Activated CD8-positive, alpha-beta memory T cell treated with anti-CD3 and anti-CD28 coated beads for 4 hours (primary cell): ENCODE measurements around the gene CLIC6.
"Not testable (repeated sequence)": the region's sequence is repeated elsewhere in the genome, so short reads cannot be mapped to it uniquely, and the experiment has no call there.

Experiments used
- DNase-seq, 2 donors: peaks; one replicate each; pipeline ENCODE4 v3.0.0-alpha.2; 2020; ENCODE audit warnings: low read depth in 2 of 2

The CLIC6 gene

DNA sequence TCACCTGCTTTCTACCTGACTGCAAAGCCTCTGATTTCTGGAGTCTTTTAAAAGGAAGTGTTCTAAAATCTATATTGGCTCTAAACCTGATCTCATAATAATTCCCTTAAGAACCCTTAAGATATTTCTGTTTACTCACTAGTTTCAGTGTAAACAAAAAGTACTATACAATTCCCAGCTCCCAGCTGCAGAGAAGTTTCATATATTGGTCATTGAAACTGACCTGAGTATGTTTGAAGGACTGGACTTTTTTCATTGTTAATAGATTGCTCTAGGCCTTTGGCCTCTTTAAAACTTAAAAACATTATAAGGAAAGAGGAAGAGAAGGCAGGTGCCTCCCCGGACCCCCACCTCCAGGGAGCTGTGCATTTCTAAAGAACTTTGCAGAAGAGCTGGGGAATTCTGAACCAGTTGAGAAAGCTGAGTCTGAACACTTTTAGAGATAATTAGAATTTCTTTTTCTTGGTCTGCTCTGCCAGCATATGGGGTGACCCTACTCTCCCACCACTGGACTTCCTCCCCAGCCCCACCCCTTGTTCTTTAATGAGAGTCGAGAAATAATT lies 23.7 kb downstream of the CLIC6 start:
- DNase-seq, result no peak

DNA sequence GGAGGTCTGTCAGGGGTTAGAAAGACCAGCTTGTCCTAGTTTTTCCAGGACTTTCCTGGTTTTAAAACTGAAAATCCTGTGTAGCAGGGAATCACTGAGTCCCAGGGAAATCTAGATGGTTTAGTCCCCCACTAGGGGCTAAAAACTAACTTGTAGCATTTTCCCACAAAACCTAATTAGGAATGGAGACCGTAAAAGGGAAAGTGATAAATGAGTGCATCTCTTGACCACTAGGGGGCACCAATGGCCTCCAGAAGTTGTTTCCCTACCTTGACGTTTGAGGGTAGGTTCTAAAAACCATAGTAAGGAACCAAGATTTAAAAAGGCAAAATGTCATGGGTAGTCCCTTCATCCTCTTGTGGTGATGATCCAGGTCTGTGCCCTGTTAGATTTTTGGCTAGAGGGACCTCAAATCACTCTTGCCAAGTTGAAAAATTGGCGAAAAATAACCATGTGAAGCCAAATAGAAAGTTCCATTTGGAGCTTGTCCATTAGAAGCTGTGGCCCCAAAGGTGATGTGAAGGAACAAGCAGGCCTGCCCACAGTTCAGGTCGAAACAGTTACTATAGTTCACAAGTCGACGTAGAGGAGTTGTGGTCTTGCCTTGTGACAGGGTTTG lies 24.5 kb downstream of the CLIC6 start:
- DNase-seq, result peak; percentile 8 to 12

DNA sequence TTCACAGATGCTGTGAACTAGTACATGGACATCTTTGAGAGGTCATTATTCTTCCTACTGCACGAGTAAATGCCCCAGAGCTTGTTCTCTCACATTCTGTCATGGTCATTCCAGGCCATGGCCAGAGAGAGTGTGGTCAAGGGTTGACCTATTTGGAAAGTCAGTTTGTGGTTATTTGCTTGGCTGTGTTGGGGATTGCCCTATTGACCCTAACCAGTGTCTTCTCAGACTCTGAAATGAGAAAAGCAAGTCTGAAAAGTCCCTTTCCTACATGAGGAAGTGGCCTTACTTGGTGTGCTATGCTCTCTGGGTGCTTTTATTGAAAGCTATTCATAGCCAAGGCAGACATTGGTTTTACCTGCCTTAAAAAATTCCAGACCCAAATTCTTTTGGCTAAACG lies 26.6 kb downstream of the CLIC6 start:
- no peak for DNase-seq

DNA sequence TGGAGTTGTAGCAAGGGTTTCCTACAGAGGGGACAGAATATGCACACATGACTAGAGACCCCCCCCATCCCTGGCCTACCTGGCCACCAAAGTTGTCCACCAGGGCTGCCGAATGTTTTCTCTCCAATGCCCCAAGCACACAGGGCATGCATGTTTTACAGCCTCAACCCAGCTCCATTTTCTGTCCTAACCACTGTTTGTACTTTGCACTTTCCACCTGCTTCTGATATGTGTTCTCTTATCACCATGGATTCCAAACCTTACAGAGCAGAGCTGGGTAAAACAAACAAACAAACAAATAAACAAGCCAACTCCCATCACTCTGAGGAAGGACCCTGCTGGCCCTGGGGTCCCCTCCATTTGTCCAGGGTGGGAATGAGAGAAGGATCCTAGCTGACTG lies 27.3 kb downstream of the CLIC6 start:
- DNase-seq, result no peak

DNA sequence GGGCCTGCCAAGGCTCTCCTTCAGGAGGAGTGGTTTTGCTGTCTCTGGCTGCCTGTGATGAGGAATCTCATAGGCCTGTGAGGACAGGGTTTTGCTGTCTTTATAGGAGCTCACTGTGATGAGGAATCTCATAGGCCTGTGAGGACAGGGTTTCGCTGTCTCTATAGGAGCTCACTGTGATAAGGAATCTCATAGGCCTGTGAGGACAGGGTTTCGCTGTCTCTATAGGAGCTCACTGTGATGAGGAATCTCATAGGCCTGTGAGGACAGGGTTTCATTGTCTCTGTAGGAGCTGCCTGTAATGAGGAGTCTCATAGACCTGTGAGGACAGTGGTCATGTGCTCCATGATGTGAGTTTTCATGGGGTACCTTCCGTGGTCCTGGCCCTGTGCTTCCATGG lies 29.0 kb downstream of the CLIC6 start:
- no peak for DNase-seq

DNA sequence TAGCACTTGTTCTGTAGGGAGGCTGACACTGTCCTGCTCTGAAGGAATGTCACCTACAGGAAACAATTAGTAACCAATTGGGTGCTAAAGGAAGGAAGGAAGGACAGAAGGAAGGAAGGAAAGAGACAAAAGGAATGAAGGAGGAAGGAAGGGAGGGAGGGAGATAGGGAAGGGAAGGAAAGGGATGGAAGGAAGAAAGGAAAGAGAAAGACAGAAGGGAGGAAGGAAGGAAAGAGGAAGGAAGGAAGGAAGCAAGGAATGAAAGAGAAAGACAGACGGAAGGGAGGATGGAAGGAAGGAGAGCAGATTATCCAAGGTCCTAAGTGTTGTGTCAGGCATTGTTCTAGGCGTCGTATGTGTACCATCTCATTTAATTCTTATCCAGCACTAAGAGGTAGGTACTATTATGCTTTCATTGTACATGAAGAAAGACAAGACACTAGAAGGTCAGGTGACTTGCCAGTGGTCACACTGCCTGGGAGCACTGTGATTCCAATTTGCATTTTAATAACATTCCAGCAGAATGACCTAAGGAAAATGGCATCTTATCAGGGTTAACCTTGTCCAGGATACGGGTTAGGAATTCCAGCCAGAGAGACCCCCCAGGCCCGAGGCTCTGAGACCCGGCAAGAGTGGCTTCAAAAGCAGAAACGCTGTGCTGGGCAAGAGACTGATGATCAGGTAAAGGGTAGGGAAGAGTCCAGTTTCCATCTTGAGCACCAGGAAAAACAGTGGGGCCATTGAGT lies 29.6 kb downstream of the CLIC6 start:
- DNase-seq, result no peak

DNA sequence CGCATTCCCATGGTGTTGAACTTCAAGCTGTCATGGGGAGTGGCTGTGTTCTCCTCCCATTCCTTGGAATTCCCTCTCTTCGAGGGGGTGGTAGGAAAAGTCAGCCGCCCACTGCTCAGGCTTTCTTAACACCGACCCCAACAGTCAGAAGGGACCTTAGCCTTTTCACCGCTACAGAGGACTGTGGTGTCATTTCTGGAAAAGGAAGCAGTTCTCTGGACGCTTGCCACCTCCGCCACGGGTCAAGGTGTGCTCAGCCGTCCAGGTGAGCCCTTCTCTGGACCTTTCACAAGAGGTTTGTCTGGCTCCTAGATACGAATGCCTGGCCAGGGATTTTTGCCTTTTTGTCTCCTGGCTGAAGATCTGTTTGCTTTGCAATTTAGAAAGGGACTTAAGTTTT lies 31.8 kb downstream of the CLIC6 start:
- no peak for DNase-seq

DNA sequence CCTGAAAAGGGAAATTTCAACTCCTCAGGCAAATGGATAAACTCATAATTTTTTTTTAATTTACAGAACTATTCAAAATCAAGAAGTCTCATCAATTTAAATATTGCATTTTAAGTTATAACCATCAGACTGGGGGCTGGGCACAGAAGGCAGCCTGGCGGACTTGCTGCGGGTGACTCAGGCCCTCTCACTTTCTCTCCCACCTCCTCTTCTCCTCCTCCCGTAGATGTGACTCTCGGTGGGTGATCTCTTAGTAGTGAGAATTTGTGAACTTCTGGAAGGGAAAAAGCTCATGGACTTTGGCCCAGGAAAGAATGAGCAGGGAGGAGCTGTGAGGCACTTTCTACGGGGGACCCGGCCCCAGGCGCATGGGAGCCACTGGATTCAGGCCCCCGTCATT lies 32.9 kb downstream of the CLIC6 start:
- no peak for DNase-seq

DNA sequence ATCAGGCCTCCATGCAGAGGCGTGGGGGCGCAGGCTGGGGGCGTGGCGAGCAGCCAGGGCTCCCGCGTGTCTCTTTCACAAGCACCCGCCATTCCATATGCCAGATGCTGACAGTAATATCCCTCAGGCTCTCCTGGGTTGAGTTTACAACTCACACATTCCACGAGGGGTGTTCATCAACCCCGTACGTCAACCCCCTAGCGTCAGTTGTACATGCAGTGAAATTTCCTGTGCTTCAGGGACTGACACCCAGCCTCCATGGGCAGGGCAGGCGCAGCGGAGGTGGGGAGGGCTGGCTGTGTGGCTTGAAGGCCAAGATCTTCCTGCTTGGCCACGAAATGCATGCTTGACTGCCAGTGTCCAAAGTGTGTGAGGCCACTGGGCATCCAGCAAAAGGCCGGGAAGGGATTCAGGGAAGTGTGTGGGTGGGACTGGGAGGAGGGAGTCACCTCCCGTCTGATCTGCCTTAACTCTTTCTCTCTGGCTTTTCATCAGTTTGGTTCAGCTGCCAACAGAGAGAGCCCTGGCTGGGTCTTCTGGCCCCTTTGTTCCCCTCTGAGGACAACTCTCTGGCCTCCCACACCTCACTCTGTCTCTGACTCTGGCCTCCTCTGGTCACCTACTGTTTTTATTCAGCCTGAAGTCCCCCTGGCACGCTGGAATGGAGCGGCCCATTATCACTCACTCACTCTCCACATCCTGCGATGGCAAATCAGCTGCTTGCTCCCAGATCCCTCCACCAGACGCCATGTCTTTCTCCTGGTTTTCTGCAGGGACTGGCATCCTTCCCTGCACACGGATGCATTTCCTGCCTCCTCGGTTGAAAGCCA lies 33.8 kb downstream of the CLIC6 start:
- no peak for DNase-seq

DNA sequence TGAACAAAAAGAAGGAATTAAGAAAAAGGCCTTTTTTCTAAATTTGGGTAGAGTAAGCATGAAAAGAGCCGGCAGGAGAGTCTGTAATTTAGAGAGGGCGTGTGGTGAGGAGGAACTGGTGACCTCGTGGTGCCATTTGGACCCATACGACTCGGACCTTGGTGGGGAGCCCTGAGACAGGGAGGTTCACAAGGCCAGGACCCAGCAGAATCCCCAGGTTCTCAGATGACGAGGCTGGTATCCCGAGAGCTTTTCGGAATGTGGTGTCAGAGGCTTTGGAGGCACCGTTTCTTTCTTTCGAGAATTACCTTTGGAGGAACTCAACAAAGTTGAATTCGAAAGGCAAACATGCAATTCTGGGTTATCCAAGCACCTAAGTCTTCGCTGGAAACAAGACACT lies 34.8 kb downstream of the CLIC6 start:
- DNase-seq, result no peak

DNA sequence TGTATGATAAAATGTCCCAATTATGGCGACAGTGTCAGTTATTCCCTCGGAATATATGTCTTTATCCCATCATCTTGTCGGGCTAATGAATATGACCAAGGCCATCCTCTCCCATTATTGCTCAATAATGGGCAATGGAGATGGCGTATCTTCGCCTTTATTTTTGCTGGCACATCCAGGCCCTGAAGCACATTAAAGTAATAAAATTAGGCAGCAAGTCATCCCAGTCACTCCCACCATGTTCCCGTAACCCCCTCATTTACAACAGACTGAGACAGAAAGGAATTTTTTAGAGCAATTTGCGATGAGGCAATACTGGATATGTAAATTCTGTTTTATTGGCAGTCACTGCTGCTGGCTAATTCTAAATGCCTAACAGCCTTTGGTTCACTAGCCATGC lies 35.3 kb downstream of the CLIC6 start:
- no peak for DNase-seq

DNA sequence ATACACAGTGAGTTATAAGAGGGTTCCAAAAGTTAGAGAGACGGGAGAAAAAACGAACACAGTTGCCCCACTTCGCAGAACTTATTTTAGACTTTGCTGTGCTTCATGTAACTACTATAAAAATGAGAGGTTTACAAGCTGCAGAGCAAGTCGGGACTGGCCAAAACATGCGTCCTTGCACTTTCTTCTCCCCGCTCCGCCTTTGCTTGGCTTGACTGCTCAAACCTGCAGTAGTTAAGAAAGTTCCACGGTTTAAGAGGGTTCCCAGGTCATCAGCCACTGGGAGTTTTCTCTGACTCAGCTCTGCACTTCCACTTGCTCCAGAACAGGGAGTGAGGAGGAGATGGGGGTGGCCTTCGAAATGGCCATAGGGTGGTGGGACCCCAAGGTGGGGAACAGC lies 36.2 kb downstream of the CLIC6 start:
- no peak for DNase-seq

DNA sequence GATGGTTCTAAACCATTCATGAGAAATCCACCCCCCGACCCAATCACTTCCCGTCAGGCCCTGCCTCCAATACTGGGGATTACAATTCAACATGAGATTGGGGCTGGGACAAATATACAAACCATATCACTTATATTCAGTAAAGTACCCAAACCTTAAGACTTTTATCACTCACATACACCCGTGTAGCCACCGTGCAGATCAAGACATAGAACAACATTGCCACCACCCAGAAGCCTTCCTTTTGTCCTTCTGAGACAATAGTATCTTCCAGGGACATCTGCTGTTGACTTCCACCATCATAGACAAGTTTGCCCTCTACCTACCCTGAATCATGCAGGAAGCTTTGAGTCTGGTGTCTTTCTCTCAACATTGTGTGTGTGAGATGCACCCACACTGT lies 37.5 kb downstream of the CLIC6 start:
- DNase-seq, result no peak

DNA sequence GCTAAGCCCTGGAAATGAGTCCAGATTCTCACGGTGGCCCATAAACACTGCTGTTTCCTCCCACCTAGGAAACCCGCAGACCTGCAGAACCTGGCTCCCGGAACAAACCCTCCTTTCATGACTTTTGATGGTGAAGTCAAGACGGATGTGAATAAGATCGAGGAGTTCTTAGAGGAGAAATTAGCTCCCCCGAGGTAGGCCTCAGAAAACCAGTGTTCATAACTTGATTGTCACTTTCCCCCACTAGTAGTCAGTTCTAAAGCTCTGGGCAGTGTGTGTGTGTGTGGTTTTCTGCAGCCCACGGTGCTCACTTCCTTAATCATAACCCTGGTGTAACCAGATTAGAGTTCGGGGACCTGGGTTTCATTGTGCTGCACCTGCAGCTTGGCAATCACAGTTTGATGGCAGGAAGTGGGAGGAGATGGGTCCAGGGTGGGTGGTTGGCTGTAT lies 39.1 kb downstream of the CLIC6 start:
- DNase-seq, result no peak

DNA sequence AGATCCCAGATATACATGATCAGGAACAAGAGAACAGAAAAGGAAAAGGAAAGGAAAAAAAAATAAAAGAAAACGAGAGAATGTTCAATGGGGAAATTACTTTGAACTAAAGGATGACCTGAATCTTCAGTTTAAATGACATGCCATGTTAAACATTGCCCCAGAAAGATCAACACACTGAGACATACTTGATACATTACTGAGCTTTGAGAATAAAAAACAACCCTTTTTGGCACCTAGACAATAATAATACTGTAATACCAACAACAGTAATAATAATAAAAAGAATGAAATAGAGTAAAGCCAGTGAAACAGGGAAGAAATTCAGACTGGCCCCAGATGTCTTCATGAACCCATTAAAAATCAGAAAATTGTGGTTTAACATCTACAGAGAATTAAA lies 44.8 kb downstream of the CLIC6 start:
- no peak for DNase-seq

DNA sequence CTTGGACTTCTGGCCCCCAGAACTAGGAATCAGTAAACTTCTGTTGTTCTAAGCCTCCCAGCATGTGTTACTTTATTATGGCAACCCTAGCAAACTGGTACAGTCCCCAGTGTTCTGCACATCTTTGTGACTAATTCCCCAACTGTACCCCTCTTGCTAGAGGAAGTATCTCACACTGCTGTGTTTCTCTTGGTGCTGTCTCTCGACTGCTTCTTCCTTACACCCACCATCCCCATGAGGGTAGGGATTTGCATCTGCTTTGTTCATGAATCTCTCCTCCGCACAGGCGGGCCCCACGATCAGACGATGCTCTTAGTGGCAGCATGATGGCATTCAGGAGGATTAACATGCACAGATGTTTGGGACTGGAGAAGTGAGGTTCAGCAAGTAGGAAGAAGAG lies 46.7 kb downstream of the CLIC6 start:
- DNase-seq, result no peak

DNA sequence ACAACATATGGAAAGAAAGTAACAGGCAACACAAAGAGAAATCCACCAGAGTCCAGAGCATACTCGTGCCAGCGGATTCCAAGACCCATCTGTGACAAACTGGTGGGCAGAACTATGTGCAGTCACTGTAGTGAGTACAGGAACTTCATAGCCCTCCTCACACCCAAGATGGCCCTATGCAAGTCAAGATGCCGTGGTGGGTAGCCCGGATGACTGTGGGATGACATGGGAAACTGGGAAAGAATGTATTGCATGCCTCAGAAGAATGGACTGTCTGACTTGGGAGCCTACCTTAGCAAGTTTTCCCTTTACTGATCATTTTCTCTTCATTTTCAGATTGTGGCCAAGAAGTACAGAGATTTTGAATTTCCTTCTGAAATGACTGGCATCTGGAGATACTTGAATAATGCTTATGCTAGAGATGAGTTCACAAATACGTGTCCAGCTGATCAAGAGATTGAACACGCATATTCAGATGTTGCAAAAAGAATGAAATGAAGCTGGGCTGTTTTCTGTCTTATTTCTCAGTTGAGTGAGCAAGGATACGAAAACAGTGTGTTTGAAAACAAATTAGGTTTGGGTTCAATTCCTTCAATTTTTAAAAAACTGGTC lies 47.3 kb downstream of the CLIC6 start:
- DNase-seq, result no peak

DNA sequence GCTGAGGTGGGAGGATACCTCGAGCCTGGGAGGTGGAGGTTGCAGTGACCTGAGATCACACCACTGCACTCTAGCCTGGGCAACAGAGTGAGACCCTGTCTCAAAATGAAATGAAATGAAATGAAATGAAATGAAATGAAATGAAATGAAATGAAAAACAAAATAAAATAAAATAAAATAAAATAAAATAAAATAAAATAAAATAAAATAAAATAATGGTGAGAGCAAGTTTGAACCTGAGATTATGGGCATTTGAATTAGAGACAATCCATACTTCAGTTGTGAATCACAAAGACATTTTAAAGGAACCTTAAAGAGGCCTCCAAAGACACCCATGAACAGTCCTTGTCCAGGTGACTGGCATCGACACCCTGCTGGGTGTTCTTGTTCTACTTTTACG lies 49.7 kb downstream of the CLIC6 start:
- DNase-seq, result not testable (repeated sequence)

DNA sequence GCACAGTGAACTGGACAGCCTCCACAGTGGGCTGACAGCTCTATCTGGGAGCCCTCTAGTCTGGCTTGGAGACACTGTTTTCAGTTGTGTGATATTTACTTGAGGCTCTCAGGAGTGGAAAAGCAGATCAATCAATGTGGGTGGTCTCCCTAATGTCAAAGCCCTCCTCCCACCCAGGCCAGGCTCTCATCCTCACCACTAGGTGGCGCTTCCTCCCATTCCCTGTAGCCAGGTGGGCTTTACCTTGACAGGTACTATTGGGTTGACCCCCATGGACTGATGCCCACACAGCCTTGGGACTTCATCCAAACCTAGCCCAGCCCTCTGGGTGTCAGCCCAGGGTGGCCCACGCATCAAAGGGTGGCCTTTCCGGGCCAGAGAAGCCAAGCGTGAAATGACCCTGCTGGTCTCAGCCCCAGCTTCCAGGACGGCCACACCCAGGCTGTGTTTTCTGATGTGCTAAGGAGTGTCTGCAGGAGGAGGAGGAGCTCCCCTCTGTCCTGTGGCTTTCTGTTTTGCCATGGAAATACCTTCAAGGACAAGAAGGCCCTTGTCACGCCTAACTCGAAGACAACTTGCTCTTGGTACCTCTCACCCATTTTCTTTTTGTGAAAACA lies 54.0 kb downstream of the CLIC6 start:
- DNase-seq, result no peak

DNA sequence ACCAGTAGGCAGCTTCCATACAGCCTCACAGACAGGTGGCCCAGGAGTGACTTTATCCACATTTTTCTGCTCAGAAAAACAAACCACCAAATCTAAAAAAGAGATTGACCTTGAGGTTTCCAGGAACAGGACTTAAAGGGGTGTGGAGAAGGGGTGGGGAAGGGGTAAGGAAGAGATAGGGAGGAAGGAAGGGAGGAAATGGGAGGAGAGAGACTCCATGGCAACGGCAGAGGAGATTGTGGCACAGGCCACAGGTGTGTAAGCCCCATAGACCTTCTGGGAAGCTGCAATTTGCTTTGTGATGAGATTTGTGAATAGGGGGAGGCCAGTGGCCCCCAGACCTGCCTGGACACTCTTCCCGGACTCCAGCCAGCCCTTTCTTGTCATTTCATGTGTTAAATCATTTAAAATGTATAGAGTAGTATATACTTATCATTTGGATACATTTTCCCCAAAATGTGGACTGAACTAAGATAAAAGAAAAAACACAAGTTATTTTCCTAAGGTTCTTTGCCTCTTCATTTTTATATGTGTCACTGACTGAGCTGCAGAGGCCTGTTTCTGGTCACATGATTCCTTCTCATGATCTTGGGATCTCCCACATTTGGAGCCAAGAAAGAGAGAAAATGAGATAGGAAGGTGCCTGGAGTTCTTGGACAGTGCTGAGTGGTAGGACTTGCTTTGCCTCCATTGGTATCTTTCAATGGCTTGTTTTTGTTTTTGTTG lies 55.5 kb downstream of the CLIC6 start:
- no peak for DNase-seq

DNA sequence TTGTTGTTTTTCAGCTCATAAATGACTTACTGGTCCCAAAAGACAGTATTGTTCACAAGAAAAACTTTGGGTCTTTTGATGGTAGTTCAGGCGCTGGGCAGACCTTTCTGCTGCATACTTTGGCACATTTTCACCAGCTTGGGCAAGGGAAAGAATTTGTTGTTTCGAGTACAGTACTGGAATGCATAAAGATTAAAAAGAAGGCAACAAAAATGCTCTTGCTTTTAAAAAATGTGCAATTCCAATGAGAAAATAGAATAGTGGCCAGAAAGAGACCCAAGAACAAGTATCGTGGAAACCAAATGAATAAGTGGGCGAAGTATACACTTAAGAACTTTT lies 56.0 kb downstream of the CLIC6 start:
- no peak for DNase-seq
